Measurements from ENCODE around the gene ACOT8.

Gene ACOT8

GRCh38 chr20:45841407-45842129 lies 15.6 kb downstream of the ACOT8 start:
- TF ChIP-seq REST (IDR thresholded peaks at IDR 0.05; ENCODE audit: insufficient read depth in 1 of 2, low read depth in 2 of 2, low read length in 2 of 2) = no peak
- no peak for TF ChIP-seq POLR2AphosphoS5 (IDR thresholded peaks at IDR 0.05; ENCODE audit: low read depth, low read length)
- TF ChIP-seq TAF1 (IDR thresholded peaks at IDR 0.05; ENCODE audit: borderline replicate concordance, insufficient read depth, low read length) = no peak
- TF ChIP-seq SIN3A (IDR thresholded peaks at IDR 0.05; ENCODE audit: borderline replicate concordance, insufficient read depth, low read length) = no peak
- no peak for TF ChIP-seq FOXP2 (optimal IDR thresholded peaks at IDR 0.05; ENCODE audit: borderline replicate concordance, extremely low read depth, extremely low read length, insufficient read depth)

- TF ChIP-seq POLR2AphosphoS5 (IDR thresholded peaks at IDR 0.05; ENCODE audit: low read depth, low read length) (no peak), TAF1 (IDR thresholded peaks at IDR 0.05; ENCODE audit: borderline replicate concordance, insufficient read depth, low read length) (no peak), FOXP2 (optimal IDR thresholded peaks at IDR 0.05; ENCODE audit: borderline replicate concordance, extremely low read depth, extremely low read length, insufficient read depth) (no peak), SIN3A (IDR thresholded peaks at IDR 0.05; ENCODE audit: borderline replicate concordance, insufficient read depth, low read length) (no peak), REST (IDR thresholded peaks at IDR 0.05; ENCODE audit: insufficient read depth in 1 of 2, low read depth in 2 of 2, low read length in 2 of 2) (no peak)
Measured at GRCh38 chr20:45840700-45841198, 16.4 kb downstream of the ACOT8 start.

- TF ChIP-seq SIN3A (IDR thresholded peaks at IDR 0.05; ENCODE audit: borderline replicate concordance, insufficient read depth, low read length) = no peak
- TF ChIP-seq POLR2AphosphoS5 (IDR thresholded peaks at IDR 0.05; ENCODE audit: low read depth, low read length) = no peak
- no peak for TF ChIP-seq FOXP2 (optimal IDR thresholded peaks at IDR 0.05; ENCODE audit: borderline replicate concordance, extremely low read depth, extremely low read length, insufficient read depth)
- TF ChIP-seq TAF1 (IDR thresholded peaks at IDR 0.05; ENCODE audit: borderline replicate concordance, insufficient read depth, low read length) = no peak
- TF ChIP-seq REST (IDR thresholded peaks at IDR 0.05; ENCODE audit: insufficient read depth in 1 of 2, low read depth in 2 of 2, low read length in 2 of 2) = no peak
Measured at GRCh38 chr20:45836841-45837240, 20.4 kb downstream of the ACOT8 start.

- TF ChIP-seq REST (IDR thresholded peaks at IDR 0.05; ENCODE audit: insufficient read depth in 1 of 2, low read depth in 2 of 2, low read length in 2 of 2) = no peak
- no peak for TF ChIP-seq FOXP2 (optimal IDR thresholded peaks at IDR 0.05; ENCODE audit: borderline replicate concordance, extremely low read depth, extremely low read length, insufficient read depth)
- no peak for TF ChIP-seq POLR2AphosphoS5 (IDR thresholded peaks at IDR 0.05; ENCODE audit: low read depth, low read length)
- no peak for TF ChIP-seq TAF1 (IDR thresholded peaks at IDR 0.05; ENCODE audit: borderline replicate concordance, insufficient read depth, low read length)
- TF ChIP-seq SIN3A (IDR thresholded peaks at IDR 0.05; ENCODE audit: borderline replicate concordance, insufficient read depth, low read length) = no peak
Measured at GRCh38 chr20:45835825-45836224, 21.4 kb downstream of the ACOT8 start.

All from PFSK-1 (cell line).